H1 (cell line): Measurements from ENCODE around the gene MAP7D1. TPM values are rescaled to one million over a fixed set of nuclear protein-coding genes. Genes with fewer than 3 reads are reported as not detected.

ENCODE experiments used
- ASH2L ChIP-seq: fragments of 200-600, 300-600 bp; sonication (generic); IDR thresholded peaks from one replicate; pipeline ENCODE4 v1.7.1; 2017; ENCODE audit warnings: low read length
- BCL11A ChIP-seq, 2 experiments: IDR thresholded peaks; one replicate each; pipeline ENCODE4 v1.6.1; 2011; ENCODE audit warnings: low read depth in 2 of 2, low read length in 2 of 2, mild to moderate bottlenecking in 2 of 2
- CBX8 ChIP-seq: fragments of 300-800, 300-1000 bp; sonication (generic); IDR thresholded peaks from 2 replicates; pipeline ENCODE4 v1.7.1; 2016; ENCODE audit warnings: low read depth, low read length, borderline replicate concordance
- CHD2 ChIP-seq: IDR thresholded peaks from 2 replicates; pipeline ENCODE4 v1.6.1; 2012; ENCODE audit warnings: low read length, improper control_type of control experiment
- MAFK ChIP-seq: IDR thresholded peaks from 2 replicates; pipeline ENCODE4 v1.6.1; 2012; ENCODE audit warnings: low read depth, mild to moderate bottlenecking, improper control_type of control experiment, low read length
- POLR2AphosphoS5 ChIP-seq: IDR thresholded peaks from 2 replicates; pipeline ENCODE4 v1.6.1; 2011; ENCODE audit warnings: low read depth, low read length
- RFX5 ChIP-seq: IDR thresholded peaks from 2 replicates; pipeline ENCODE4 v1.6.1; 2011; ENCODE audit warnings: low read depth, low read length, improper control_type of control experiment, borderline replicate concordance
- RXRA ChIP-seq: IDR thresholded peaks from 2 replicates; pipeline ENCODE4 v1.6.1; 2011; ENCODE audit warnings: low read depth, mild to moderate bottlenecking, low read length, moderate library complexity; ENCODE audit not compliant: insufficient read depth
- SIX5 ChIP-seq: IDR thresholded peaks from 2 replicates; pipeline ENCODE4 v1.6.1; 2011; ENCODE audit warnings: mild to moderate bottlenecking, low read depth, low read length
- TAF1 ChIP-seq: IDR thresholded peaks from 2 replicates; pipeline ENCODE4 v1.6.1; 2011; ENCODE audit warnings: mild to moderate bottlenecking, low read depth, low read length
- YY1 ChIP-seq: IDR thresholded peaks from 2 replicates; pipeline ENCODE4 v1.6.1; 2011; ENCODE audit warnings: low read depth, mild to moderate bottlenecking, low read length
- ZNF274 ChIP-seq: IDR thresholded peaks from 2 replicates; pipeline ENCODE4 v1.7.0; 2012; ENCODE audit warnings: low read length, borderline replicate concordance; ENCODE audit errors: extremely low read depth
- polyA plus RNA-seq, 7 experiments: library from polyadenylated mRNA; depleted of rRNA in 3 of 7; stranded (reverse) in 5 of 7; unstranded in 2 of 7; fragments of >200 nt in 5 of 7; fragments of 200-250 nt in 2 of 7; gene quantifications; 1 replicate in 5 of 7; 2 replicates in 1 of 7; 4 replicates in 1 of 7; pipeline versions ENCODE4 v1.2.1 to v1.2.3, GENCODE V29; 2011 to 2013; ENCODE audit warnings: missing spikeins in 2 of 7, mixed read lengths in 2 of 7
- total RNA-seq: library from RNA; stranded (reverse); fragmentation: NEBNext Ultra II Directional; extraction: Animal tissue kit (Norgen Biotek cat#: 25700); gene quantifications from 2 replicates; pipeline ENCODE4 v1.2.1, GENCODE V29; 2021

MAP7D1 gene
- total and polyA plus RNA-seq, 2 of the 8 experiments (the other 6 are each of a cell fraction or from before 2014, with no cell fraction given), result 18.2 to 52.4 TPM

- peak; percentile 19; the same call in 1 of the 2 replicates for TF ChIP-seq RFX5
- no peak for TF ChIP-seq SIX5
- peak; percentile 45 for TF ChIP-seq ASH2L
- TF ChIP-seq RXRA, result no peak
- TF ChIP-seq ZNF274, result no peak
- peak; percentile 91 for TF ChIP-seq TAF1
- no peak for TF ChIP-seq CBX8
- TF ChIP-seq YY1, result peak; percentile 96
- no peak for TF ChIP-seq CHD2
- TF ChIP-seq POLR2AphosphoS5, result peak; percentile 73; the same call in 1 of the 2 replicates
- TF ChIP-seq MAFK, result no peak
- TF ChIP-seq BCL11A (IDR thresholded peaks at IDR 0.05; ENCODE audit: low read depth in 2 of 2, low read length in 2 of 2), result no peak
Observed at GRCh38 chr1:36160949-36161485, 5.1 kb downstream of the MAP7D1 start (continued).
